Measurements from ENCODE around the gene ID3.
A peak's percentile ranks its signal among the peaks of the same experiment; 100 is the strongest.
"Not testable (repeated sequence)": the region's sequence is repeated elsewhere in the genome, so short reads cannot be mapped to it uniquely, and the experiment has no call there.

The ID3 gene

DNA sequence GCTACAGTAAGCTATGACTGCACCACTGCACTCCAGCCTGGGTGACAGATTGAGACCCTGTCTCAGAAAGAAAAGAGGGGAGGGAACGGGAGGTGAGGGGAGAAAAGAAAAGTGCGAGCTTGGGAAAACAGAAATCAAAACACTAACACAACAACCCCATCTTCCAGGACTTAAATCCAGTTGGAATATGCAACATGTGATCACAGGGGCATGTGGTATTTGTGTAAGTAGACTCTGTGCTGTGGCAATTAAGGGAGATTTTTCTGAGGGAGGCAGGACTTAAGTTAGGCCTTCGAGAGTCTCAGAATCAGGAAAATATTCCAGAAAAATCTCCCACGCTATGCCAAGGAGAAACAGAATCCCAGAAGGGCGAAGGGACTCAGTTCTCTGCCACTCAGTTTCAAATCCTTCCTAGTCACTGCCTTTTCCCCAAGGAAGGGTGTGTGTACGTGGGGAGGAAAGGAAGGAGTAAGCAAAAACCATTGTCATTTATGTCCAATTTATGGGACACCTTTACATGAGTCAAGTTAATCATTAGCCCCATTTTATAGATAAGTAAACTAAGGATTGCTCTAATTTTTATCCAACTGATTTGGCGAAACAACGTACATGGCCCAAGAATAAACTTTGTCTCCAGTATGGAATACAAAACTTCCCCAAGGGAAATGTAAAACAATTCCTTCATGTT, 12.3 kb downstream of the ID3 start:
- DNase-seq: no peak

DNA sequence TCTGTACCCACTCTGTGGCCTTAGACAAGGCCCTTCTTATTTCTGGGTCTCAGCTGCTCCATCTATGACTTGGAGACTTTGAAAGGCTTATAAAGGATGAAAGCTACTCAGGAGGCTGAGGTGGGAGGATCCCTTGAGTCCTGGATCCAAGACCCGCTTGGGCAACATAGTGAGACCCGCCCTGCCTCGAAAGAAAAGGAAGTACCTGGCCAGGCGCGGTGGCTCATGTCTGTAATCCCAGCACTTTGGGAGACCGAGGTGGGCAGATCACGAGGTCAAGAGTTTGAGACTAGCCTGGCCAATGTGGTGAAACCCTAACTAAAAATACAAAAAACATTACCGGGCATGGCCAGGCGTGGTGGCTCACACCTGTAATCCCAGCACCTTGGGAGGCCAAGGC, 13.4 kb downstream of the ID3 start:
- DNase-seq: no peak

DNA sequence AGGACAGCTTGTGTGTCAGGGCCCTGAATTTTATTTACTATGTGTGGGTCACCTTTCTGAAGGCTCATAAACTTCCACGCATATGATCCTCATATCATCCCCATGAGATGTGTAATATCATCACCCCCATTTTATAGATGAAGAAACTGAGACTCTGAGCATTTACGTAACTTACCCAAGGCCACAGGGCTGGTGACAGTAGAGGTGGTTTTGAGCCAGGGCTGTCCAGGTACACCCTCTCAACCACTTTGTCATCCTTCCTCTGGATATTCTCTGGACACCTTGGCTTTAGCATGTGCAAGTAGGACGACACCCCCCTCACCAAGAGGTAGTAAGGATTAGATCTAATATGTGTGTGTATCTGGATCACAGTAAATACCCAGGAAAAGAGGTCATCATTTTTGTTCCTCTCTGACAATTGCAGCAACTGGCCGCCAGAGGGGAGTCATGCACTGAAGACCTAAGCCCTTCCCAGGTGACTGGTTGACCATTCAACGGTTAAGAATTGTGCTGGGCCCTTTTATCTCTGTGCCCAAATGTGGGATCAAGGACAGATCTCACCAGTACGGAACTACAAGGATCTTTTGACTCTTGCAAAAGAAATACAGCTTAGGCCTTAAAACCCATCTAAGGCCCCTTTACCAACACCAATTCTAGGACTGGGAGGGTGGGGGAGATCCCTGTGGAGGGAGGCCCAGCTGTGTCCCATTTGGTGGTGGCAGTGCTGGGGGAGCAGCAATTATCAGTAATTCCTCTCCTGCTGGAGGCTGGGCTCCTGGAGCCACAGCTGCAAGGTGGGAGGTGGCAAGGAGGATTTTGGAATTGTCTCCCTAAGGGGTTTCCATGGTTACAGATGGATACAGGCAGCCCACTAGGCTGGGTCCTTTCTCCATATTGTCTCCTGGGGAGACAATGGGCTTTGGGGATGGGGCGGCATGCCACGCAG, 14.6 kb downstream of the ID3 start:
- DNase-seq: peak; percentile 82

DNA sequence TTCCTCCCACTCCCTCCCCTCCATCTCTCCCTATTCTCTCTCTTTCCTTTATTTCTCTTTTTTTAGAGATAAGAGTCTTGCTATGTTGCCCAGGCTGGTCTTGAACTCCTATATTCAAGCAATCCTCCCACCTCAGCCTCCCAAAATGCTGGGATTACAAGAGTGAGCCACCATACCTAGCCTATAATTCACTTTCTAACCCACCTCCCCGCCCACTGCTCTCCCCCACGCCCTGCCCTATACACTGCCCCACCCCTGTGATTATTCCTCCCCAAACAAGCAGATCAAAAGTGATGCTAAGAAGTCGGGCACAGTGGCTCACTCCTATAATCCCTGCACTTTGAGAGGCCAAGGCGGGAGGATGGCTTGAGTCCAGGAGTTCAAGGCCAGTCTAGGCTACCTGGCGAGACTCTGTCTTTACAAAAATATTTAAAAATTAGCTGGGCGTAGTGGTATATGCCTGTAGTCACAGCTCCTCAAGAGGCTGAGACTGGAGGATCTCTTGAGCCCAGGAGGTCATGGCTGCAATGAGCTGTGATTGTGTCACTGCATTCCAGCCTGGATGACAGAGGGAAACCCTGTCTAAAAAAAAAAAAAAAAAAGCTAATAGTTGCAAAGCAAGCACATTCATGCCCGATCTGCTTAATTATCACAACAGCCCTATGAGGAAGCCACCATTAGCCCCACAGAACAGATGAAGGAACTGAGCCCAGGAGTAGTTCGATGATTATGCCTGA, 15.4 kb downstream of the ID3 start:
- DNase-seq: no peak

DNA sequence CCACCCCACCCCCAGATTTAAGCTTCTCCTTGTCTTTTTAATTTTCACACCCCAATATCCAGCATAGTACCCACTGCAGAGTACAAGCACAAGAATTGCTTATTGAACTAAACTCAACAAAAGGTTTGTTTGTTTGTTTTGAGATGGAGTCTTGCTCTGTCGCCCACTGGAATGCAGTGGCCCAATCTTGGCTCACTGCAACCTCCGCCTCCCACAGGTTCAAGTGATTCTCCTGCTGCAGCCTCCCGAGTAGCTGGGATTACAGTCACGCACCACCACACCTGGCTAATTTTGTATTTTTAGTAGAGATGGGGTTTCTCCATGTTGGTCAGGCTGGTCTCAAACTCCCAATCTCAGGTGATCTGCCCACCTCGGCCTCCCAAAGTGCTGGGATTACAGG, 16.4 kb downstream of the ID3 start:
- DNase-seq: not testable (repeated sequence)

DNA sequence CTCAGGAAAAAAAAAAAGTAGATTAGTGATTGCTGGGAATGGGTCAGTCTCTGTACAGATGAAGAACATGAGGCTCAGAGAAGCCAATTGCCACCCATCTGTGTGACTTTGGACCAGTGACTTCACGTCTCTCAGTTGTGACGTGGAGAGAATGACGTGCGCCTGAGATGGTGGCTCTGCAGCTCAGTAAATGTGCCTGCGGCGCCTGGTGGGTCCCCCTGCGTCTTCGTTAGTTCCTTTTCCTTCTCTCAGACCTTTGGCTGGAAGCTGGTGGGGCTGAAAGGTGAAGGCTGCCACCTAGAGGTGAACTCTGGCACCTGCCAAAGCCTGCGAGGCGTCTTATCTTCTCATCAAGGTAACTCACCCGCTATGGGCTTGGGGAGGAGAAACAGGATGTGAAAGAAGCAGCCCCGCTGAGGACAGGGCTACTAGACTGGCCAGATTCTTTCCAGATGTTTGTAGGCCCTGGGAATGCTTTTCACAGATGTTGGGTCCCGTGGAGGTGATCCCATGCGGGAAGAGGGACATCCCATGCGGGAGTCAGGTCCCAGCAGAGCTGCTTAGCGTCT, 19.5 kb downstream of the ID3 start:
- peak; percentile 92 for DNase-seq

DNA sequence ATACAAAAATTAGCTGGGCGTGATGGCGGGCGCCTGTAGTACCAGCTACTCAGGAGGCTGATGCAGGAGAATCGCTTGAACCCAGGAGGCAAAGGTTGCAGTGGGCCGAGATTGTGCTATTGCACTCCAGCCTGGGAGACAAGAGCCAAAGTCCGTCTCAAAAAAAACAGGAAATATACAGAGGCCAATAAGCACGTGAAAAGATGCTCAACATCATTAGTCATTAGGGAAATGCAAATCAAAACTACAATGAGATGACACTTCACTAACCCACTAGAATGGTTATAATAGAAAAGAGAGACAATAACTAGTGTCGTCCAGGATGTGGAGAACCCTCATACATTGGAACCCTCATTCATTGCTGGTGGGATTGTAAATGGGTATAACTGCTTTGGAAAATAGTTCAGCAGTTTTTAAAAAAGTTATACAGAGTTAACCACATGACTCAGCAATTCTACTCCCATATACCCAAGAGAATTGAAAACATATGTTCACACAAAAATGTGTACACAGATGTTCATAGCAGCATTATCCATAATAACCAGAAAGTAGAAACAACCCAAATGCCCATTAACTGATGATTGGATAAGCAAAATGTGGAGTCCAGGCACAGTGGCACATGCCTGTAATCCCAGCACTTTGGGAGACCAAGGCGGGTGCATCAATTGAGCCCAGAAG, 21.9 kb downstream of the ID3 start:
- peak; percentile 70 for DNase-seq

DNA sequence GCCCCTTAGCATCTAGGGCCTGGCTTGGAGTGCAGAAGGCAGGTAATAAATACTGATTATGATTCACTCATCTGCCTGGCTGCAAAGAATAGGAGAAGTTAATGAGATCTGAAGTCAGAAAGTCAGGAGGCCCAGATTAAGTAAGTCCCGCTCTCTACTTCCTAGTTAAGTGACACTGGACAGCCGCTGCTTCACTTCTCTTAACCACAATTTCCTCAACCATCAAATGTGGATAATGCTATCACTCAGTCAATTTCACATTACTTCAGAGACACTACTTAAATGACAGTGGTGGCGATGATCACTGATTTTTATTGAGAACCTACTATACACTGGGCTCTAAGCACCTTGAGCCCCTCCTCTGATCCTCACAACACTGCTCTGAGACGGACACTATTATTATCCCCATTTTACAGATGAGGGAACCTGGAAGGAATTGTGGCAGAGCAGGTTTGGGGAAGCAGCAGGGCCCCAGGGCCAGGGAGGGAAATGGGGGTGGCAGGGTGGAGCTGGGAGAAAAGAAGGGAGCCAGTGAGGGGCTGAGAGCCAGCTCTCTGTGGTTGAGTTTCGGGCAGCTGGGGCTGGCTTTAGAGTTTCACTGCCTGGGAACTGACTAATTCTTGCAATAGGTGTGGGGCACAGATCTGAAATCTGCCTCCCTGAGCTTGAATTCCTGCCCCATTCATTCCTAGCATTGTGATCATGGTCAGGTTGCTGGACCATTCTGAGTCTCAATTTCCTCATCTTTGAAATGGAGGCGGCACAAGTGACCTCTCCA, 25.9 kb downstream of the ID3 start:
- peak; percentile 91 for DNase-seq

DNA sequence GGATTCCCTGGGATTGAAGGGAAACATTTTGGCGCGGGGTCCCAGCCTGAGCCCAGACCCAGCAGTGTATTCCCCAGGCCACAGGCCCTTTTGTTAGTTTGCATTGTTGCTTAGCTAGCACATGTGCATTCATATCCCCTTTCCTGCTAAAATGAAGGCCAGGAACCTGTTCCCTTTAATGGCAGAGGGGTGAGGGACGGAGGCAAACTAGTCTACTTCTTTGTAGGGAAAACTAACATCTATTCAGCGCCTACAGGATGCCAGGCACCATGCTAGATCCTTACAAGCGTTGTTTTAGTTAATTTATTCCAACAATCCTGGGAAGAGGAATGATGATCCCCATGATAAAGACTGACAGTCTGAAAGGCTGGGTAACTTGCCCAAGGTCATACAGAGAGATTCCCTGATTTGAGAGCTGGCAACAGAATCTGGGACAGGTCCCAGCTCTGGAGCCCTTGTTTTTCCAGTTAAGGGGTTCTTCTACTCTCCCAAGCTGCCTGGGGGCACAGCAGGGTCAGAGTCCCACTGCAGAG, 27.7 kb downstream of the ID3 start:
- DNase-seq: no peak

DNA sequence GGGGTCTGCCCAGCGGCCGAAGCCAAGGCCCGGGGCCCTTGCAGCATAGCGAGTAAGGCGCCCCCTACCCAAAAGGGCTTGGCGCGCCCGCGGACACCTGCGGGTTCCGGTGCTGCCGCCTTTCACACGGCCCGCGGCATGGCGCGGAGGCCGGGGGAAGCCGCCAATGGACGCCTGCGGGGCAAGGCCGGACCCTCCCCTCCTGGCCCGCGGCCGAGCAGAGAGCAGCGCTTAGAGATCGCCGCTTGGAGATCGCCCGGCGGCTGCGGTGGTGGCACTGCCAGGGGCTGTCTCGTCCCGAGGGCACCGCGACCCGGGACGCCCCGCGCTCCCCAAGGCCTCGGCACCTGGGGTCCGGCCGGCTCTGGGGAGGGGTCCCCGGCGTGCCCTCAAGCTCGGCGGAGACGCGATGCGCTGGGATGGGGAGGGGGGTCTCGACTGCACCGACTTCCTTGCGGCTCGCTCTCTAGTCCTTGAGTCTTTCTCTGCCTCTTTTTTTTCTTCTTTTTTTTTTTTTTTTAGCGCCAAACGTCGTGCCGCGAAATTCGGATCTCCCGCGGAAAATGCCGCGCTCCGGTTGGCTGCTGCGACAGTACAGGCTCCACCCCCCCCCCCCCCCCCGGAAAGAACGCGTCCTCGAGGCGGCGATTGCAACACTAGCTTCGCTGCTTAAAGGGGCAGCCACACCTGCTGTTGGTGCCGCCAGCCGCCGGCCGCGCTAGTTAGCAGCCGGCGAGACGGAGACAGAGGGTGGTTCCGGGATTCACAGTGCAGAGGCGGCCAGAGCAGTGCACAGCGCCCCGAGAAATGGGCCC, 28.3 kb downstream of the ID3 start, which contains the start of gene E2F2:
TSS of gene E2F2 (minus strand) at position 487 of the 815 bp plus-strand sequence. CDS start at position 47, 440 bp downstream.
- peak; percentile 88 for DNase-seq

DNA sequence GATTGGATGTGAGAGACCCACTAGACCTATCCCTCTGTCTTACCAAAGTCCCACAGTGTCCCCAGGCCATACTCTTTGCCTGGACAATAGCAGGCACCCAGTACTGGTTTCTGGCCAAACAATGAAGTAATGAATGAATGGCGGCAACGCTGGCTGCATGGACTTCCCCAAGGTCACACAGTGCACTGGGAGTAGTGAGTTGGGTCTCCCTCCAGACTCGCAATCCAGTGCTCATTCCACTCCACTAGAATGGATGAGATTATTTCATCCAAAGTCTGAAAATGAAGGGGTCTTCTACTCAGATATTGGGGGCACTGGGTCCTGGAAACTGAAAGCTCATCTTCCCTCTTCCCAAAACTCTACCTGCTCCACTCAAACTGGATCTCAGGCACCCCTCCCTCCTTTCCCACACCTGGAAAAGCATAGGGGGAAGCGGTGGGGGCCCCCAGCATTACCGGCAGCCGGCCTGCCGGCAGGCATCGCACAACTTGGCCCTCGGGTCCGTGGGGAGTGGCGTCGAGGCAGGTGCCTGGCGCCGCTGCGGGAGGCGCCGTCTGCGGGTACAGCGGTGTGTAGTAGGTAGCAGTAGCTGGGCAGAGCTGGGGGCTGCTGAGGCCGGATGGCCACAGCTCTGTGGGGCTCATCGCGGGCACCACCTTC, 29.1 kb downstream of the ID3 start:
- DNase-seq: peak; percentile 30

DNA sequence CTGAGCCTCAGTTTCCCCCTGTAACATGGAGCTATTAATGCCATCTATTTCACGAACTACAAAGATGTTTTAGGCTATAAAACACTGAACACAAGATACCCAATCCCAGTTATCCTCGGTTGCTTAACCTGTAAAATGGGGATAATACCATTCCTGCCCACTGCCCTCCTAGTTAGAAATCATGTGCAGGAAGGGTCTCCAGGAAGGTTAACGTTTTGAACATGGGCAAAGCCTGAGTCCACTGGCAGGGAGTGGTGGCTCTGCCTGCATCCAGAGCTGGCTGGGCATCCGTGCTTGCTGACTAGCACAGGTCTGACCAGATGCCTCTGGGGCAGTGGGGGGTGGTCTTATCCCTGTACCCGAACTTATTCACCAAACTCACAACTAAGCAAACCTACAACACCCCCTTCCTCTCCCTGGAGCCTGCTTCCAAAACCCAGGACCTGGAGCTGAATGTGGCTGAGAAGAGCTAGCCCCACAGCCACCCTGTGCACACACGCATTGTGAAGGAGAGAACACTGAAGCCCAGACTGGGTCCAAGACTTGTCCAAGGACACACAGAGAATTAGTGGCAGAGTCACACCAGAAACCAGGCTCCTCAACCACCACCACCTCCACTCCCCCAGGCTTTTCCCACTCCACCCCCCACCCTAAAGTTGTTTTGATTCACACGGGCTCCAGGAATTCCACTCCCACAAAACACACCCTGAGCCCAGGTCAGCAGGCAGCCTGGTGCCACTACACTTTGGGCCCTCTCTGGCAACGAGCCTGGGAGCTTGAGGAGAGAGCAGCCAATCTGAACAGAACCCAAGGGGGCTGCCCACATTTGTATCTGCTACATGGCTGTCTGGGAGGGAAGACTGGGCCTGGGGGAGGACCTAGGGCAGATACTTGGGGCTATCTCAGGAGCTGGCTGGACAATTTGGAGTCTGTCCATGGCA, 29.9 kb downstream of the ID3 start:
- DNase-seq: no peak

DNA sequence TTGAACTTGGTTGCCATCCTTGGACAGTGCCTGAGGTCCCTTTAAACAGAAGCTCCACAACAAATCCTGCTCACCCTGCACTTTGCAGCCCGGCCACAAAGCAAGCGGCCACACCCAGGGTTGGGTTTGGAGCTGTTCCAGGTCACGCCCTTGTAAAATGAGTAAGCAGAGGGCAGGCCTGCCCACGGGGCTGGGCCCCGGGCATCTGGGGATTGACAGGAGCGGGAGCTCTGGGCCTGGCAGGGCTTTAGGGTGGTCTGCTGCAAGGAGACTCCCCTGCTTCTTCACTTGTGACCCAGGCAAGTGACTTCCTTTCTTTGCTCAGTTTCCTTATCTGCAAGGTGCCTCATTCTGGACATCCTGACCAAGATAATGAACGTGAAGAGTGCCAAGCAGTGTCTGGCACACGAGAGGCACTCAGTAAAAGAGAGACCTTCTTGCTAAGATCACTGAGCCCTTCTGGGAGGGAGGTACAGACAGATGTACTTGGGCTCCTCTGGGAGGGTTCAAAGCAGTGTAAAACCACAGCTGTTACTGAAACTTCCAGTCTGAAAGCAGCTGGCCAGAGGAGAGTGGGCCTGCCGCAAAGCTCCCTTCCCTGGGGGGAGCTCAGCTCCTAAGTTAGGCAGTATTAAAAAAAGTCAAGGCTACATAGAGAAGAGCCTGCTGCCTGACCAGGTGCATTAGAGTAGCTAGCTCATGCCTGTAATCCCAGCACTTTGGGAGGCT, 30.9 kb downstream of the ID3 start:
- peak; percentile 94 for DNase-seq

DNA sequence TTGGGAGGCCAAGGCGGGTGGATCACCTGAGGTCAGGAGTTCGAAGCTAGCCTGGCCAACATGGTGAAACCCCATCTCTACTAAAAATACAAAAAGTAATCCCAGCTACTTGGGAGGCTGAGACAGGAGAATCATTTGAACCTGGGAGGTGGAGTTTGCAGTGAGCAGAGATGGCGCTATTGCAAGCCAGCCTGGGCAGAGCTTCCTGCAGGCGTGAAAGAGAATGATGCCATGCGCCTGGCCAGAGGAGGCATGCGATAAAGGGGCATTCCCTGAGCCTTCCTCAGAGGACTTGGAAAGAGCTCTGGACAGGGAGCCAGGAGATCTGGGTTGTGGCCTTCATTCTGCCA, 31.4 kb downstream of the ID3 start:
- no peak for DNase-seq

DNA sequence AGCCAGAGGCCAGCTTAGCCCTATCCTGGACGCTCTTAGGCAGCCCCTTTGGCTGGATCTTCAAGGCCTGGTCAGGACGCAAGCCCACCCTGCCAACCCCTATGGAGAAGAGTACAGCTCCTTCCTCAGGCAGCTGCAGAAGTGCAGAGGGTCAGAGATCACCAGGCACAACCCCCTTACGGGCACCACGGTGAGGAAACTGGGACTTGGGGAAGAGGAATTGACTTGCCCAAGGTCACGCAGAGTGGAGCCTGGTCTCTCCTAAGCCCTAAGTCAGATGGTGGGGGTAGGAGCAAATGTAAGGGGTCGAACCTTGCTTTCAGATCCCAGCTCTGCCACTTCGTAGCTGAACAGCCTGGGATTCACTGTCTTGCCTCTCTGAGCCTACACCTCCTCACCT, 31.9 kb downstream of the ID3 start:
- DNase-seq: peak; percentile 24

DNA sequence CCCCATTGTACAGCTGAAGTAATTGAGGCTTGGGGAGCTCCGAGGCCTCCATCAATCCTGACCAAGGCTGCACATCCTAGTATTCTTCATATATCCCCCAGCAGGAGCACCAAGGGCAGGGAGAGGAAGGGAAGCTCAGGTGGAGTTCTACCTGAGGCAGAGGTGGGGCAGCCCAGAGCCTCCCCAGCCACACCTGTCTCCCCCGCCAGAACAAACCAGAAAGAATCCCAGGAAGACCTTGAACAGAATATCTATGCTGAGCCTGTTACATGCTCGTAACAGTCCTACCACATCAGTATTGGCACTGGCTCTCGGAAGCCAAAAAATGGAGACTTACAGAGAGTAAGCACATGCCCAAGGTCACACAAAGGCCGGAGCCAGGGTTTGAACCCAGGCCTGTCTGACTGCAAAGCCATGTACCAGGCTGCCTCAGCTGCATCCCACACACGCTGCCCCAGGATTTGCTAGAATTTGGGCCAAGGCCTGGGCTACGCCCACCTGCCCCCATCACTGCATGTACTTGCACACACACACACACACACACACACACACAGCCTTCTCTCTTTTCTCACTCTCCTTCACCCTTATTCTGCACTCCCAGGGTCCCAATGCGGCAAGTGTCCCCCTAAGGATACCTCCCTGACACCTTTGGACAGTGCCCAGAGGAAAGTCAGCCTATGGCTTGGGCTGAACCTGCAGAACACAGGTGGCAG, 32.8 kb downstream of the ID3 start:
- no peak for DNase-seq

DNA sequence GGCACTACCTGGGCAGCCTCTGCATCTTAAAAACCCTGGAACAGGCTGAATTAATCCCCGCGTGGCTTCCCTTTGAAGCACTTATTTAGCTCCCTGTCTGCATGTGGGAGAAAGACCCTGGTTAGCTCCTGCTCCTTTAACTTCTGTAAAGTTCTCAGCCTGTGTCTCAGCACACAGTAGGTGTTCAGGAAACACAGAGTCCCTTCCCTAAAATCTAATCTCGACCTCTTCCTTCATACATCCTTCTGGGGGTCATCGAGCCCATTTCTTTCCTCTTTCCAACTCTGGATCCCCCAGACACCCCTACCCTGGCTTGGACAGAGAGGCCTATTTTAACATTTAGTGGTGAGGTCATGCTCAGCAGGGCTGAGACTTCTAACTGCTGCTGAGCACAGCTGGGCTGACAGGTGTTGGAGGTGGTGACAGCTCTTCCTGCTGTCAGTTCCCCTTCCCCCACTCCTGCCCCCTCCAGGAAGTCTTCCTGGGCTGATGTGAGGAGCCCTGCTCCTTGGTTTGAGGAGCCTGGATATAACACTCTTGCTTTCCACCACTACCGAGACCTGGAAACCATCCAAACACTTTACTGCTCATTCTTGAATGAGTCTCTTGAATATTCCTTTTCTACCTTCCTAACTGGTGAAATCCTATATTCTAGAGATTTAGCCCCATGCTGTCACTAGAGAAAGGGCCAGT, 33.6 kb downstream of the ID3 start:
- no peak for DNase-seq

Data from suppressor macrophage treated with lipopolysaccharide for 4 hours (primary cell).